NK-92 (cell line): ENCODE results near the gene DNAH5.

Source experiments
- DNase-seq: peaks from one replicate; lab custom pipeline; 2025; ENCODE audit not compliant: unreplicated experiment; lab: John Stamatoyannopoulos, UW

Gene DNAH5

DNA sequence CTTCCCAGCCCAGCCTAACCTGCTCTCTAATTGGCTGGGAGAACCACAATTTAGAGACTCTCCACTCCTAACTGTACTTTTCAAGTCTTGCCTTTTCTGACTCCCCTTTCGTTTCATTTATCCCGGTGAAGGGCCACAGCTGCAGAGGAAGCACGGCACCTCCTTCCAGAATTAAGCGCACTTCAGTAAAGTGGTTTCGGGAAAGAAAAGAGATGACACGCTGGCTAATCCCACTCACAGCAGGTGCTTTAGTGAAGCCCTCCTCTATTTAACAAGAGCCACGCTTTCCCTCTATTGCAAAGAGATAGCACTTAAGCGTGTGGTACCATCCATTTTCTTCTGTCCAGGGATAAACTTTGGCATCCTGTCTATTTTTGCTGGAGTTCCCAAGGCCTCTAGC, 4.8 kb downstream of the DNAH5 start:
- no peak for DNase-seq

- DNase-seq, result no peak
Measured at GRCh38 chr5:13934921-13935320, 9.6 kb downstream of the DNAH5 start.

GRCh38 chr5:13934125-13934524, 10.4 kb downstream of the DNAH5 start:
- no peak for DNase-seq

DNA sequence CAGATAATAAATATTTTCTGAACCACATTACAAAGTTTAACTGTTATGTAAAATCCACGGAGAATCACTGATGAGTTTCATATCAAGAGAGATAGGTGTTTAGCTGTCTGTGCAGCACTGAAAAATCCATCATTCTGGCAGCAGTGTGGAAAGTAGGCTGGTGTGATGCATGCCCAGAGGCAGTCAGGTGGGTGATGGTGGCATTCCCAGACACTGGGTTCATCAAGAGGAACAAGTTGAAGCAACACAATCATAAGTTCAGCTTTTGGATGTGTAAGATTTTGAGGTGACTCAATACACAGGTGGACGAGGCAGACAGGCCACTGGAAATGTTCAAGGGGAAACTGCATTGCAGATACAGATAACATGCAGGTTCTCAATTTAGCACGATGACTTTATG, 11.9 kb downstream of the DNAH5 start:
- DNase-seq, result no peak

DNA sequence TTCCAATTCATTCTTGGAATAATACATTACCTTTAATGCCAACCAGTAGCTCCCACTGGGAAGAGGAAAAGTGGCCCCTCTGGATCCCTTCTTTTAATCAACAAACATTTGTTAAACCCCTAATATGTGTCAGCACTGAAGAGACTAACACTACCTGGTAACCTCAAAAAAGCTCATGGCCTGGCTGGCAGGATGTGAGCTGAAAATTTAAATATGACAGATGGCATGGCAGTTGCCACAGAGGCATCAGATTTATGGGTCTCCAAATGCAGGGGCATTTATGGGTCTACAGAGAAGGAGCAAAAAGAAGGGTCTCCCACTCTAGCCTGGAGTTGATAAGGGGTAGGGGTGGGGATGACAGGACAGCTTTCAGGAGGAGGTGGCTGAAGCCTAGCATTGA, 12.5 kb downstream of the DNAH5 start:
- DNase-seq, result no peak

- DNase-seq, result no peak
Measured at GRCh38 chr5:13930541-13931171, 13.8 kb downstream of the DNAH5 start.

DNA sequence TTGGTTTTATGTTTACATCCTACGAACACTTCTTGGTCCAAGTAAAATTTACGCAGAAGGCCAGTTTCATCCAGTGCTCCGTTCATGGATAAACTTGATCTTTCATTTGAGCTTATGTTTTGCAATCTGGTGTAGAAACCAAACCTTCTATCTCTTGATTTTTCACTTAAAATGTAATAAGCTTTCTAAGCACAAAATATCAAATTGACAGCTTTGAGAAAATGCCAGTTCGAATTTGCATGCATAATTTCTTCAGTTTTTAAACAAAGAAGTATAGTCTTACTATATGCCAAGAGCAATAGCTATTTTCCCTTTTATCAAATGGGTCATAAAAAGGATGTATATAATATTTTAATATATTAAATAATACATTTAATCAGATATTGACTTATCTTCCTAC, 17.8 kb downstream of the DNAH5 start:
- DNase-seq, result no peak

DNA sequence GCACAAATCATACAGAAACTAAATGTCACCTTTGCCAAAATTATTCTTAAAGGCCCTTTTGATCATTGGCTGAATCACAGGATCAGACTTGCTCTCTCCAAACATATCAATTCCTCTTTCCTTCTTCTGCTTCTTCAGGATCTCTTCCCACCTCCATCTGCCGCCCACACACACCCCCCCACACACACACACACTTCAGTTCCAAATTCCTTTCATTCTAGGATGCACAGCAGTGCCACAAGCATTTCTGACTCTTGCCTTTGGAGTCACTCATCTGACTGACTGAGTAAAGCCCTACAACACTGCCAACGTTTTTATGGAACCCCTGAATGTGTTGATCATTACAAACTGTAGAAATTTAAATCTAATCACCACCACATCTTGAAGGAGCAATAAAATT, 22.9 kb downstream of the DNAH5 start:
- DNase-seq, result no peak

- no peak for DNase-seq
Measured at GRCh38 chr5:13919786-13920185, 24.7 kb downstream of the DNAH5 start.

GRCh38 chr5:13919087-13919486, 25.4 kb downstream of the DNAH5 start:
- no peak for DNase-seq

GRCh38 chr5:13917061-13917460, 27.4 kb downstream of the DNAH5 start:
- DNase-seq, result no peak

- DNase-seq, result no peak
Measured at GRCh38 chr5:13913962-13914361, 30.5 kb downstream of the DNAH5 start.

DNA sequence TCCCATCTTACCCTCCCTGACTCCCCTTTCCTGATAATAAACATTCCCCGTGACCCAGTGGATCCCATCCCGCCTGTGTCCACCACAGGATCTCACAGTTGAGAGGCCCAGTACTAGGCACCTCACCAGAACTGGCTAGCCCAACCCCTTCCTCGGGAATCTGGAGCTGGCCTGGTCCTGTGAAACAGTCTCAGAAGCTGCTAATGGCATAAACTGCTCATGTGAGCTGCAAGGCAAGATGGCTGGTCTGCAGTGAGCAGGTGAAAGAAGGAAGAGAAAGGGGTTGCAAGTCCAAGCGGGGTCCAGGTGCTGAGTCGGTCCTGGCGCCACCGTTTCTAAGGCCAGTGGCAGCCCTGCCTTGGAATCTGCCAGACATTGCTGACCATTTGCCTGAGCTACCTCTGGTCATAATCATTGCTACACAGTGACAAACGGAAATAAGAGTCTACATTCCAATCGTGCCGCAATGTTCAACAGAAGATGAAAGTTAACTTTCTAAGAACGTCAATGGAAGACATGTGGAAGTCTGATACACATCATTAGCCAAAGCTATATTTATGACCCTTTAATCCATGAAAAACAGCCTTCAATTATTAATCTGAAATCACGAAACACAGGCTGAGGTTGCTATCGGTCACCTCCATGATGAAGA, 33.7 kb downstream of the DNAH5 start:
- no peak for DNase-seq

DNA sequence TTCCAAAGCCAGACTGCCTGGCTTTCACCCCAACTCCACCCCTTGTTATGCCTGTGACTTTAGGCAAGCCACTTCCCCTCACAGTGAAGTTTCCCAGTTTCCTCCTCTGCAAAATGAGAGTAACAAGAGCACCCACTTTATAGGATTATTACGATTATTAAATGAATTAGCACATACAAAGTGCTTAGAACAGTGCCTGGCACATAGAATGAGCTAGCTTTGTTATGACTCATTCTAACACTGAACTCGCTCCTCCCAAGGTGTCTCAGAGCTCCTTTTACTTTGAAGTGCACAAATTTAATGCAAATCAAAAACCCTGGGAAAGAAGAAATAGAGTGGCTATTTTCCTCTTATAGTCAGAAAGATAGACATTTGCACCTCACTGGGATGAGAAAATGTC, 34.3 kb downstream of the DNAH5 start:
- DNase-seq, result no peak

GRCh38 chr5:13909271-13909670, 35.2 kb downstream of the DNAH5 start:
- DNase-seq, result no peak

DNA sequence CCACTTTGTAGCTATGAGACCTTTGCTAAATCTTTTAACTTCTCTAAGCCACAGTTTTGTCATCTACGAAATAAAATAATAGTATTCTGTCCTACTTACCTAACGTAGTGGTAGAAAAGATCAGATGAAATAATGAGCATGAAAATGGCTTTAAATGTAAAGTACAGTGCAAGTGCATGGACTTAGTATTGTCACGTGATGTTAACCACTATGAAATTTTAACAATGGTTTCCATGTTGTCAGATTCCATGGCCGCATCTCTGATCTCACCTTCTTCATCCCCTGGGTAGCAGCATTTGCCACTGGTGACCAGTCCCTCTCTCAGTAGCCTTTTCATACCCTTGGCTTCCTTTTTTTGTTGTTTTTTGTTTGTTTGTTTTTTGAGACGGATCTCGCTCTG, 45.9 kb downstream of the DNAH5 start:
- no peak for DNase-seq

DNA sequence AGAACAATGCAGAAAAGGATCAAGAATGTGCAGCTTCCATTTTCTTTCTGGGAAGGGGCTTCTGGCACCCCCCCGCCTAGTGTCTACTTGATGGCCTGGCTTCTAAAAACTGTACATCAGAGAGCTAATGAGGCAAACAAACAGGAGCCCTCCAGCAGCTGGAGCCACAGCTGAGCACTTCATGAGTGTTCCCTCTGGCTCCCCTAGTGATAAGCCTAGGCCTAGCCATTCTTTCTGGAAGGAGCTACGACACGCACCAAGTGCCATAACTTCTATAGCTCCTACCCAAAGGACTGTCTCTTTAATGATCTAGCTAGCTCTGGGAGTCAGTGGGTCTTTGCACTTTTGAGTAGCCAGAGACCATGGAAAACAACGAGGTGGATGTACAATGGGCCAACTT, 66.1 kb downstream of the DNAH5 start:
- DNase-seq, result no peak

GRCh38 chr5:13866792-13867191, 77.7 kb downstream of the DNAH5 start:
- DNase-seq, result no peak

DNA sequence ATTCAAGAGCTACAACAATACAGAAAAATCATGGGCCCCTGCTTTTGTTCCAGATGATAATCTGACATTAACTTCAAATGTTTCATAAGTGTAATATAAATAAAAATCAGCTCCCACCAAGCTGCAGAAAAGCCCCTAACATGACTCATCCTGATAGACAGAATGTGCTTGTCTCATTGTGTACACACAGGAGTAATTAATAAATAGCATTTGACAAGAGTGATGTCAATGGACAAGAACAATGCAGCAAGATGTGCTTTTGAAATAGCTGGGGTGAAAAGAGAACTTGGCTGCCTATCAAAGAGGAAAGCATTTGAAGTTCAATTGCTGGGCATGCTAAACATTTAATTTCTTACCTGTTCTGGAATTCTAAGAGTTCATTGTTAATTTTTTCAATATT, 79.2 kb downstream of the DNAH5 start:
- DNase-seq, result no peak

GRCh38 chr5:13860146-13860545, 84.3 kb downstream of the DNAH5 start:
- DNase-seq, result no peak

DNA sequence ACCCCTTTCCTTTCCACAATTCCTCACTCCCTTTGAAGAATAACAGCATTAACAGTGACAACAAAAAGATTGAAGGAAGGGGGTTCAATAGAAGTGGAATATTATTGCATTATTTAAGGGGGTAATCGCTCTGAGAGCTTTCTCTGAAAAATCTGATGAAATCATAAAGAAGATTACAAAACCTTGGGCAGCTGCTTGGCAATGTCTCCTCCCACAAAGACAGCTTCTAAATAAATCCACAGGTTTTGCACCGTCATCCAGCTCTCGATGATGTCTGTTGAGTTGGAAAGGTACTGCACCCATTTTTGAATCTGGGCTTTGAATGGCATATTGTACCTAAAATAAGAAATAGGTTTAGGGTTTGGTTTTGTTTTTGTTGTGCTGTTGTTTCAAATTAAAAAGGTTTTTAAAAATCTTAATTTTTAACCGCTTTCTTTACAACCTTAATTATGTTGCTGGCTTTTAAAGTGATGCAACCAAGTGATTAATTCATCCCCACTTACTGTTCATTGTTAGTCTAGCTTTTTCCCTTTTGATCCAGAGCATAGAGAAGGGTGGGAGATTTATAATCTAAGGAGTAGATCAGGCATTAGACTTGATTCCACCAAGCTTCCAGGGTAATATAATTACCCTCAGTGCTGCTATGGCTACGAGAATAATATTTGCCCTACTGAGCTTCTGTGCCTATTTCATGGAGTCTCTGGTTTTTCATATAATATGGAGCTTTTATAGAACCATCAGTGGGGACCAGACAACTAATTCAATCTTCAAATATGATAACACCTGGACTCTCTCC, 85.0 kb downstream of the DNAH5 start:
- no peak for DNase-seq

GRCh38 chr5:13843175-13843846, 101.2 kb downstream of the DNAH5 start:
- DNase-seq, result no peak
